NCI-H2227 (cell line): Measurements from ENCODE around the gene CASR.
A peak's percentile ranks its signal among the peaks of the same experiment; 100 is the strongest.

Experiments used
- DNase-seq: peaks from one replicate; lab custom pipeline; 2025; ENCODE audit not compliant: unreplicated experiment; lab: John Stamatoyannopoulos, UW

Gene CASR

DNA sequence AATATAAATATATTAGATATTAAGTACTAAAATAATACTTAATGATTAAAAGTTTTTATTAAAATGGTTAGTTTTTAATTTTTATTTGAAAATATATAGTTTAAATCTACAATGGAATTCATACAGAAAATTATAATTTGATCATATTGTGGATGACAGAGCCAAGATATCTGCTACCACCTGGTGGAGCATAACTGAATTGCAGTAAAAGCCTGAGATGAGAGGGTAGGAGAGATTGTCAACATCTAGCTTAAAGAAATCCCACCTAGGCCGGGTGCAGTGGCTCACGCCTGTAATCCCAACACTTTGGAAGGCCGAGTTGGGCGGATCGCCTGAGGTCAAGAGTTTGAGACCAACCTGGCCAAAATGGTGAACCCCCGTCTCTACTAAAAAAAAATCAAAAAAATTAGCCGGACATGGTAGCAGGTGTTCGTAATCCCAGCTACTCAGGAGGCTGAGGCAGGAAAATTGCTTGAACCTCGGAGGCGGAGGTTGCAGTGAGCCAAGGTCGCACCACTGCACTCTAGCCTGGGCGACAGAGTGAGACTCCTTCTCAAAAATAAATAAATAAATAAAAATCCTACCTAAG is 116.5 kb downstream of the CASR start:
- DNase-seq: peak; percentile 3

DNA sequence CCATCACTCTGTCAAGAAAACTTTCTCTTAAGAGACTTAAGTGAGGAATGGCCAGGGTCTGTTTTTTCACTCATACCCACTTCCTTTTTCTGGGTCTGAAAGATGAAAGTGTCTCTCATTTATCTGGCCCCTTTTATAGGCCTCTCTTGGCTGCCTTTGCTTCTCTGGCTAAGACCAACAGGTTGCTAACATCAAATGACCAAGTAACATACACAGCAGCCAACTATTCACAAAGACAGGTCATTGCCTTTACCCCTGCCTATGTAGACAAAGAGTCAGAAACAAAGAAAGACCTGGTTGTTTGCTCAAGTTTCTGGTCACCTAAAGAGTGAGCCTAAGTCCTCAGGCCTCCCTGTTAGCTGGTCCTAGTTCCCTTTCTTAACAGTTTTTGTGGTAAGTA is 117.6 kb downstream of the CASR start:
- no peak for DNase-seq

DNA sequence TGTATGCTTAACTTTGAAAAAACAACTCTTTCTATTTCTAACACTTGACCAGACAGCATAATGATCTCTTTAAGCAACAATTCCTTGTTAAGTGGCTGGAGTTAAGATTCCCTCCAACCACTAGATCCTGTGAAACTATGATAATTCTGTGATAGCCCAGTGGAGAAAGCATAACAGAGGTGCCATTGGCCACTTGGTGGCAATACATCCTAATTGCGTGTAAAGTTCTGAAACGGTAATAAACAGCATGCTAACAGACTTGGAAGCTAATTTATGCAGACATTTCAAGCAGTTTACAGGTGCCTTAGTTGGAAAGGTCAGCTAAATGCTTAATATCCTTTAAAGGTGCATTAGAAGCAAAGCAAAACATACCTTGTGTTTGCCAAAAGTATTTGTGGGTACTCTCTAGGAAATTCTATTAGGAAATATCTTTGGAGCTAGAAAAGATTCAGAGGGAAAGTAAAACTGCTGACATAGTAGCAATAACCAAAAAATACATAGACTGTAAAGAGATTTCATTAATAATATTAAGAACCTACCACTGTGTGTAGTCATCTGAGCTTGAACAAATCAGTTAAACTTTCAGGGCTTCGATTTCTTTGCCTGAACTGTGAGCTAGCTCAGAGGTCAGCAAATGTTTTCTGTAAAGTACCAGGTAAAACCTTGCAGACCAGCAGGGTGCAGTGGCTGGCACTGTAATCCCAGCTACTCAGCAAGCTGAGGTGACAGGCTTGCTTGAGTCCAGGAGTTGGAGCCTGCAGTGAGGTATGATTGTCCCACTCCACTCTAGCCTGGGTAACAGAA is 122.6 kb downstream of the CASR start:
- DNase-seq: no peak

DNA sequence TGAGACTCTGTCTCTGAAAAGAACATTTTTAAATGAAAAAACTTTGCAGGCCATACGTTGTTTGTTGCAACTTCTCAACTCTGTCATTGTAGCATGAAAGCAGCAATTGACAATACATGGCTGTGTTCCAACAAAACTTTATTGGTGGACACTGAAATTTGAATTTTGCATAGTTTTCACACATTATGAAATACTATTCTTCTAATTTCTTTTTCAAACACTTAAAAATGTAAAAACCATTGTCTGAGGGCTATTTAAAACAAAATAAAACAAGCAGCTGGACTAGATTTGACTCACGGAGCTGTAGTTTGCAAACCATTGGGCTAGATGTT is 123.1 kb downstream of the CASR start:
- DNase-seq: no peak

DNA sequence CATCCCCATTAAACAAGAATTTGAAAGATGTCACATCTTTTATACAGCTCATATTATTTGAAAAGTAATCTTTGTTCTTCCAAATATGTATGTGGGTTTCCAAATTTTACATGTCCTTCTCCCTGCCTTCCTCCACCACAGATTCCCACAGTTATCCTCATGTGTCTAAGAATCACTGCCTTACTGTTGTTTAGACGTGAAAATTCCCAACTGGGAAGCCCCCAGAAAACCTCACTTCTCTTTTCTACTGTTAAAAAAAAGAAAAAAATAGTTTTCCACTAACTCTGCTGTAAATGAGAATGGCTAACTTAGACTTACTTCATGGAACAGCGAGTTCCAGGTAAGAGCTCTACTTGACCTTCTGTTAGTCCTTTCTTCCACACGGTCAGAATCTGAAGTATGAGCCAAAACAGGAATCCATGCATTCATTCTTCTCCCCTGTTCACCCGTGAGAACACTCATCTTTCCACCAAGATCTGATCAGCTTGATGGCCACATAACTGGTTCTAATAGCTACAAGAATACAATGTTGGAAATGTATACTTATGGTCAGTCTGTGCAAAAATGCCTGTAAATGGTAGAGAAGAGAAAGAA is 123.7 kb downstream of the CASR start:
- no peak for DNase-seq

DNA sequence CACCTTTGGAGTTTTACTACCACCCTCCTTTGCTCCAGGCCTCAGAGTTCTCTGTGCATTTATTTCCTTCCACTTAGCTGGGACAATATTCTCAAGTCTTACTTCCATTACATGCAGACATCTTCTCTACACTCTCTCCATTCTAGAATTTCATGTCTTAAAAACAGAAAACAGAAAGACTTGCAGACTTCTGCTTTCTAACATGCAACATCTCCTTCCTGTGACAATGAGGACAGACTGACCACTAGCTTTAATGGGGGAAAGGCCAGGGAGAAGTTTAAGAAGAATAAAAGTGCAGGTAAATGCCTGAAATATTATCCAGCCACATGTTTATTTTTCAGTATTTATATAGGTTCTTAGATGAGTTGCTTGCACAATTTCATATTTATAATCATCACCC is 124.5 kb downstream of the CASR start:
- DNase-seq: no peak

DNA sequence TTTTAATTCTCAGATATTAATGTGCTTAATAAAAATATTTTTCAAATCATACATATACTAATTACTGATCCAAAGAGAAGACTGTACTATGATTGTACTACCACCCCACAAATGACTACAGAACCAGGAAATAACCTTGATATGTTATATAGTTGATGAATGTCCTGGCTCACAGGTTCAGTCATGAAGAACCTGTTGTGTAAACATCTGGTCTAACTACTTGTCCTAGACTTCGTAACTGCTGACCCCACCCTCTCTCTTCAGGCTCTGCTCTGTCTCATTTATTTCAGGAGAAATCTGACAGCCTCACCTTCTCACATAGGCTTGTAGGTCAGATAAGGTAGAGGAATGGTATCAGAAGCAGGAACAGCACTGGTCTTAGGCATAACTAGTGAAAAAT is 126.9 kb downstream of the CASR start:
- DNase-seq: no peak

DNA sequence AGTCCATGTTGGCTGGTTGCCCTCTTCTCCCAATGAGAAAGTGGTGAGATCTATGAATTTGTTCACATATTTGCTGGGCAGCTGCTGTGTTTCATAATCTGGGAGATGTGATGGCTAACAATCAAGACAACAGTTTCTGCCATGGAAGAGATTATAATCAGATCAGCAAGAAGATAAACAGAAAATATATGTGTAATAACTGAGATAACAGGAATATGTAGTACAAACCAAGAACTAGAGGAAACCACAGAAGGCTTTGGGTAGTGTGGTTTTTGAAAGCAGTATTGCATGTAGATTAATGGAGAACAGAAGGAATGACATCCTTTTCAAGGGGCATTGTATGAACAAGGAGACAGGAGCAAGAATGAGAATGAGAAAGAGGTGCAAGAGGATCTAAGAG is 129.4 kb downstream of the CASR start:
- no peak for DNase-seq

DNA sequence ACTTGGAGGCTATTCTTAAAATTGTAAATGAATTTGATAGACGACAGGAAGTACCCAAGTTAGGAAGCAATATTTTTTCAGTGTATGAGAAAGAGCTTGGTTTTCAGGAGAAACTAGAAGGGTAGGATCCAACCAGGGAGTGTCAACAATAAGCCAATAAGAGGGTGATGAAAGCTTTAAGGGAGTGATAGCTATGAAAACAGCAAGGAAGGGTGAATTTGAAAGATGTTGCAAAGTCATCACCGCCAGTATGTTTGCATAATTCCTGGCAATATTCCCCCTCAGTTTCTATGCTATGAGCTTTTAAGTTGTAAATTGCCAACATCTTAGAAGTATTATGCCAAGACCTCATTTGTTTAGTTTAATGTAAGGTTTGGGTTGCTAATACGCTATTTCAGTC is 129.8 kb downstream of the CASR start:
- DNase-seq: no peak

DNA sequence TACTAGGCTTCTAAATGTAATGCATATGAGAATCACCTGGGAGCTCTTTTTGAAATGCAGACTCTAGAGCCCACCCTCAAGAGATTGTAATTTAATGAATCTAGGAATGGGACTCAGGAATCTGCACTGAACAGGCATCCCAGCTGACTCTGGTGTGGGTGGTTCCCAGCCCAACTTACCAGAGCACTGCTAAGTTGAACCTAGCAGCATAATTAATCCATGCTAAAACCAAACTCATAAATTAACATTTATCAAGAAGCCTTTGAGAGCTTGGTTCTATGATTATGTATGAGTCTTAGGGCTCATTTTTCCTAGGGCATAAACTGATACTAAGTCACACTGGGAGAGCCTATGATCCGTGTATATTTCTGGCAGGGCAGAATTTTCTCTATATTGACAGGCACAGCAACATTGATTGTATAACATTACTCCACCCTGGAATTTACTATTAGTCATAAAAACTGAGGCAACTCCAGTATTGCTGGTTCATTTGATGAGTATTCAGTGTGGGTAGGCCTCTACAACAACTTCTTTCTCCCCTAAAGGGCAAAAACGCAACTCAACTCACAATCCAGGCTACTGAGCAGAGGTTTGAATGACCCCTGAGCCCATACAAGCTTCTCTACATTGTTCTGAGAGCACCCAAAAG is 130.9 kb downstream of the CASR start:
- DNase-seq: no peak

DNA sequence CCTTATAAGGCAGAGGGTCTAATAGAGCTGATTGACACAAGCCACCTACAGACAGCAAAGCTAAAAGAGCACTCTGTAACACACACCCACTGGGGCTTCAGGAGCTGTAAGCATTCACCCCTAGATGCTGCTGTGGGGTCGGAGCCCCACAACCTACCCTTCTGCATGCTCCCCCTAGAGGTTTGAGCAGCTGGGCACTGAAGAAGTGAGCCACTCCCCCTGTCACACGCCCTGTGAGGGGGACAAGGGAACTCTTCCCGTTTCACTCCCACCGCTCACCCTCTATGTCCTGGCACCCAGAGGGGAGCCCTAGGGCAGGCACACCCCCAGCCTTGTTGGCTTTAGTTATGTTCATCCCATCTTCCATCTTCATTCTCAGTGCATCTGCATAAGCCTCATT is 132.2 kb downstream of the CASR start:
- DNase-seq: no peak

DNA sequence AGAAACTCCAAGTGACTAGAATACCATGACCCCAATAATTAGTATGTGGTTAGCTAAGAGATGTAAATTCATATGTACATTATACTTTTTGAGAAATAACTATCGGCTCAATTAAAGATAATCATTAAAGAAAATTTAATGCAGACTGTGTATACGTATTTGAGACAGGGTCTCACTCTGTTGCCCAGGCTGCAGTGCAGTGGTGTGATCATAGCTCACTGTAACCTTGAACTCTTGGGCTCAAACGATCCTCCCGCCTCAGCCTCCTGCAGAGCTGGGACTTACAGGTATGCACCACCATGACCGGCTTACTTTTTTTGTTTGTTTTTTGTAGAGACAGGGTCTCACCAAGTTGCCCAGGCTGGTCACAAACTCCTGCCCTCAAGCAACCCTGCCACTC is 132.9 kb downstream of the CASR start:
- no peak for DNase-seq

DNA sequence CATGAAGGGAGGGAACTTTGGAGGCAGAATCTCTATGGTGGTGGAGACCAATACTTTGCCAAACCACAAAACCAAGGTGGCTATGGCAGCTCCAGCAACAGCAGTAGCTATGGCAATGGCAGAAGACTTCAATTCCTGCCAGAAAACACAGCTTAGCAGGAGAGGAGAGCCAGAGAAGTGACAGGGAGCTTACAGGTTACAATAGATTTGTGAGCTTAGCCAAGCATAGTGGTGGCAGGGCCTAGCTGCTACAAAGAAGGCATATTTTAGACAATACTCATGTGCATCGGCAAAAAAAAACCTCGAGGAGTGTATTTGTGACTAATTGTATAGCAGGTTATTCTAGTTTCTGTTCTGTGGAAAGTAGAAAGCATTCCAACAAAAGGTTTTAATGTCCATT is 135.2 kb downstream of the CASR start:
- DNase-seq: no peak

DNA sequence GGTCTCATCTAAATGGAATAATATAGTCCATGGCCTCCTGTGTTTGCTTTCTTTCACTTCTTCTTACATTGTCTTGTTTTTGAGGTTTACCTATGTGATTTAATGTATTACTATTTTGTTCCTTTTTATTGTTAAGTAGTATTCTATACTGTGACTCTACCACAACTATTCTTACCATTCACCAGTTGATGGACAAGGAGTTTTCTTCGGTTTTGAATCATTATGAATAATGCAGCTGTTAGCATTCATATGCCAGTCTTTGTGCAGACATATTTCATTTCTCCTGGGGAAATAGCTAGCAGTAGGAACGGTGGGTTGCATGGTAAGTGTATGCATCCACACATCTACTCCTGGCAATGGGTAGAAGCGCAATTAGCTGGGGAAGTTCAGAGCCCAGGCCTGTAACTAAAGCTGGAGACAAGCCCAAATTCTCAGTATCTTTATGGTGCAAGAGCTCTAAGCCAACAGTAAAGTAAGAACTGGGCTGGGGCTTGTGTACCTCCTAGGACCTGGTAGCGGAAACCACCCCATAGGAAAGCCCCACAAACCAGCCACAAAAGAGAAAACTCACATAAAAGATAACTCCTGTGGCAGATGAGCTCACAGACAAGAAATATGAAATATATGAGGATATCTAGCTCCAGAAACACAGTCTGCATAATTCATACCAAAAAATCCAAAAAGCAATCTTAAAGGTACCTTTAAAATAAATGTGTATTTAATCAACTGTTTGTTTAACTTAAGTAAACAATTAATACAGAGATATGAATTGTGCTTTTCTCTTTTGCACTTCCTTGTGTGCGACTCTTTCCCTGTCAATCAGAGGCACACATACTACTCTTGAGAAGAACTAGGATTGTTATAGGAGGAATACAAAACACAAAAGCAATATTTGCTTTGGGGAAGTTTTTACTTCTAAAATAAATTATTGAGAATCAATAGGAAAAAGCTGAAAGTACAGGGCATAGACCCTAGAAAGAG is 138.9 kb downstream of the CASR start:
- no peak for DNase-seq

DNA sequence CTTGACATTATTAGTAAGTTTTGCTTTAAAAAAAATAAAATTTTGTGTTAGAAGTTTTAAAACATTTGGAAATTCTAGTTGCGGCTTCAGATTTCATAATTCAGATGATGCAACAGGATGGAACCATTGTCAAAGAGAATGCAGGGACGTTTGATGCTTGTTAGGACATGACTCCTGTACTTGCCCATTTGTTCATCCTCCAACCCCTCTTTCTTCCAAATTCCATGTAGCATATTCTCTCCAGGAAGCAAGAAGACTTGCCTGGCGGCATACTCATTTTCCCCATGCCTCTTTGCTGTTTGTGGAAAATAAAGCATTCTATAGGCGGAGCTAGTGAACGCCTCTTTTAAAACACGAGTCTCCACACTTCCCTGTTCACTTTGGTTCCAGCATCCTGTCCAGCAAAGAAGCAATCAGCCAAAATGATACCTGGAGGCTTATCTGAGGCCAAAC is 141.4 kb downstream of the CASR start, which contains the start of gene CSTA:
CSTA (plus strand) TSS at position 378 of the 453 bp plus-strand sequence; CDS start at position 423, 45 bp downstream.
- DNase-seq: no peak

DNA sequence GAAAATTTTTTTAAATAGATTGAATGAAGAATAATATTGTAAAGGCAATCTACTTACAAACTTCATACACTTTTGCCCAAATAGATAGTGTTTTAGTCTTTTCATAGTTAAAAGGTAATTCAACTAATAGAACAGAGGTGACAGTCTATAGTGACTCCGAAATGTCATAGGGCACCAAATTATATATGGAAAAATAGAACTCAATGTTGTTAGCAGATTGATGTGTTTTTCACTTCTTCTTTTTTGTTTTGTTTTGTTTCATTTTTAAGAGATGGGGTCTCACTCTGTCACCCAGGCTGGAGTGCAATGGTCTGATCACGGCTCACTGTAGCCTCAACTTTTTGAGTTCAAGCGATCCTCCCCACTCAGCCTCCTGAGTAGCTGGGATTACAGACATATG is 142.3 kb downstream of the CASR start:
- no peak for DNase-seq

DNA sequence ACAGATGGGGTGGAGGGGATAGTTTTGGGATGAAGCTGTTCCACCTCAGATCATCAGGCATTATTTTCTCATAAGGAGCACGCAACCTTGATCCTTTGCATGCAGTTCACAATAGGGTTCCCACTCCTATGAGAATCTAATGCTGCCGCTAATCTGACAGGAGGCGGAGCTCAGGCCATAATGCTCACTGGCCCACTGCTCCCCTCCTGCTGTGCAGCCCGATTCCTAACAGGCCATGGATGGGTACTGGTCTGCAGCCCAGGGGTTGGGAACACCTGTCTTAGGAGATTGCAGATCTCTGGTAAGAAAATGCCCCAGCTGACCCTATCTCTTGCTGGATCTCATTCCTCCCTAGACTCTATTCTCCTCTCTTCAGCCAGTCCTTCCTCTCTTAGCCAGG is 148.4 kb downstream of the CASR start:
- no peak for DNase-seq

DNA sequence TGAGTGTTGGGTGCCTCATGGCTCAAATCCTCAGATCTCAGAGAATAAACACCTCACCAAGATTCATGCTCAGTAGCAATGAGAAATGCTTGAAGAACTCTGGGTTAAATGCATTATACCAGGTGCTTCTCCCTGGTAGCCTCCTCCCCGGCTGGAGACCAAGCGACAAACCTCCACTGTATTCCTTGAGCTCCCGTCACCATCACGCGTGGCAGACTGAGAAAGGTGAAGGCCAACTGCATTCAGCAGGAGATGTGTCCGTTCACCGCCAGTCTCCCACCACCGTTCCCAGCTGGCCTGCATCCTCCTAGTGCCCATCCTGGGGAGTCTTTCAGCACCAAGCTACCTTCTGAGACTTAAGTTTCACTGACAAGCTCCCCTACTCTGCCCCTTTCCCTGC is 149.1 kb downstream of the CASR start:
- DNase-seq: no peak
